ENCODE measurements around the gene ATAD3B.
"Not testable (repeated sequence)": the region's sequence is repeated elsewhere in the genome, so short reads cannot be mapped to it uniquely, and the experiment has no call there.

Gene ATAD3B, protein sequence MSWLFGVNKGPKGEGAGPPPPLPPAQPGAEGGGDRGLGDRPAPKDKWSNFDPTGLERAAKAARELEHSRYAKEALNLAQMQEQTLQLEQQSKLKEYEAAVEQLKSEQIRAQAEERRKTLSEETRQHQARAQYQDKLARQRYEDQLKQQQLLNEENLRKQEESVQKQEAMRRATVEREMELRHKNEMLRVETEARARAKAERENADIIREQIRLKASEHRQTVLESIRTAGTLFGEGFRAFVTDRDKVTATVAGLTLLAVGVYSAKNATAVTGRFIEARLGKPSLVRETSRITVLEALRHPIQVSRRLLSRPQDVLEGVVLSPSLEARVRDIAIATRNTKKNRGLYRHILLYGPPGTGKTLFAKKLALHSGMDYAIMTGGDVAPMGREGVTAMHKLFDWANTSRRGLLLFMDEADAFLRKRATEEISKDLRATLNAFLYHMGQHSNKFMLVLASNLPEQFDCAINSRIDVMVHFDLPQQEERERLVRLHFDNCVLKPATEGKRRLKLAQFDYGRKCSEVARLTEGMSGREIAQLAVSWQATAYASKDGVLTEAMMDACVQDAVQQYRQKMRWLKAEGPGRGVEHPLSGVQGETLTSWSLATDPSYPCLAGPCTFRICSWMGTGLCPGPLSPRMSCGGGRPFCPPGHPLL

DNA sequence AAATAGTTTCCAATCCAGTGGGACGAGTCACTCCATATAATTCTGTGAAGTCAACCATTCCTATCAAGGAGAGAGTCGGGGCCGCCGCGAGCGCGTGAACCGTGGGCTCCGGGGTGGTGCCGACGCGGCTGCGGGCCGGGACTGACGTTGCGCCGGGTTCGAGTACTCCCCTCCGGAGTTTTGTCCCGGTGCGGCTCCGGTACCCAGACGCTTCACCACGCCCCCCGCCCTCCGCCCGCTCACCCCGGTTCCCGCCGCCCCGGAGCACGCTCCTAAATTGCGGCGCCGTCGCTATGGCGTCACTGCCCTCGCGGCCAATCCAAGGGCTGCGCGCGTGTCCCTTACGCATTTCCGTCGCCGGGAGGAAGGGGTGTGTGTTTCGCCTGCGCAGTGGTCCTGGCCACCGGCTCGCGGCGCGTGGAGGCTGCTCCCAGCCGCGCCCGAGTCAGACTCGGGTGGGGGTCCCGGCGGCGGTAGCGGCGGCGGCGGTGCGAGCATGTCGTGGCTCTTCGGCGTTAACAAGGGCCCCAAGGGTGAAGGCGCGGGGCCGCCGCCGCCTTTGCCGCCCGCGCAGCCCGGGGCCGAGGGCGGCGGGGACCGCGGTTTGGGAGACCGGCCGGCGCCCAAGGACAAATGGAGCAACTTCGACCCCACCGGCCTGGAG is at the start of gene ATAD3B:
ATAD3B (plus strand) TSS at position 377 of the 664 bp plus-strand sequence; CDS start at position 497, 120 bp downstream.
- DNase-seq (ENCODE audit: low read depth, low spot score) = peak; percentile 97

DNA sequence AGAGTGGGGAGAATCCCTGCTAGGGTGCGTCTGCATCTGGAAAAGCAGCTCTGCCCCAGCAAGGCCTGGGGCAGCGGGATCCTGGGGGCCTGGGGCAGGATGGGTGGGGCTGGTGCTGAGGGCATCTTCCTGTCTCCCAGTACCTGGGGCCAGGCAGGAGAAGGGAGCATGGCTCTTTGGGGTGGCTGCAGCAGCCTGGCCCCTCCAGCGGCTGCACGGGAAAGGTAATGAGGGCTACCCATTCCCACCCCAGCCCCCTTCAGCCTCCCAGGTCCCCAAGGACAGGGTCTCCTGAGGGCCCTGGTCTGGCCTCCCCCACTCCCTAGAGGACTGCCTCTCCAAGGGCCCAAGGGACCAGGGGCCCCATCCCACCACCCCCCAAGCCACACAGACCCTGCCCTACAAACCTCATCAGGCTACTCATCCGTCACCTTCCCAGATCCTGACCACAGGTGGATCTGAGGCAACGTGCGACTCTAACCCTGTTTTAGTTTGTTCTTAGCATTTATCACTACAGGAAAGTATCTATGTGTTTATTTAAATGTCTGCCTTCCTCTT is 49.6 kb upstream of the ATAD3B start:
- DNase-seq (ENCODE audit: low read depth, low spot score) = no peak

GRCh38 chr1:1422465-1423244 is 48.9 kb upstream of the ATAD3B start:
- peak; percentile 69 for DNase-seq (ENCODE audit: low read depth, low spot score)

- DNase-seq (ENCODE audit: low read depth, low spot score) = no peak
These were observed 48.3 kb upstream of the ATAD3B start for GRCh38 chr1:1423245-1423597.

GRCh38 chr1:1424707-1425106 is 46.9 kb upstream of the ATAD3B start:
- DNase-seq (ENCODE audit: low read depth, low spot score) = no peak

- no peak for DNase-seq (ENCODE audit: low read depth, low spot score)
These were observed 46.2 kb upstream of the ATAD3B start for GRCh38 chr1:1425426-1425752.

GRCh38 chr1:1425753-1426495 is 45.6 kb upstream of the ATAD3B start:
- no peak for DNase-seq (ENCODE audit: low read depth, low spot score)

- no peak for DNase-seq (ENCODE audit: low read depth, low spot score)
These were observed 45.0 kb upstream of the ATAD3B start for GRCh38 chr1:1426496-1427105.

- peak; percentile 52 for DNase-seq (ENCODE audit: low read depth, low spot score)
These were observed 44.3 kb upstream of the ATAD3B start for GRCh38 chr1:1427106-1427819.

- DNase-seq (ENCODE audit: low read depth, low spot score) = no peak
These were observed 43.8 kb upstream of the ATAD3B start for GRCh38 chr1:1427820-1428148.

DNA sequence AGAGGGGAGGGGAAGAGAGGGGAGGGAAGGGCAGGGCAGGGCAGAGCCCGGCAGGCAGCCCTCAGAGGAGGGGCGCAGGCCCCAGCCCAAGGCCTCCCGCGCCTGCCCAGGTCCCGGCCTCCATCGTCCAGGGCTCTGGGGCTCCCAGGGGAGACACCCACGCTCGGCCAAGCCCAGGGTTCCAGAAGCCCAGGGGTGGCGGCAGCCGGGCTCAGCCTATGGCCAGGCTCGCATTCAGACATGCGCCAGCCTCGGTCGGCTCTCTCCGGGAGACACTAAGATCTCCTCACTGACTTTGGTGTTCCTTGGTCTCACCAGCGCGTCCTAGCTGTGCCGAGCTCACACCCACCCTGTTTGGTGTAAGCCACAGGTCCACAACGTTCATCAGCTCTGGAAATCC is 43.4 kb upstream of the ATAD3B start:
- no peak for DNase-seq (ENCODE audit: low read depth, low spot score)

DNA sequence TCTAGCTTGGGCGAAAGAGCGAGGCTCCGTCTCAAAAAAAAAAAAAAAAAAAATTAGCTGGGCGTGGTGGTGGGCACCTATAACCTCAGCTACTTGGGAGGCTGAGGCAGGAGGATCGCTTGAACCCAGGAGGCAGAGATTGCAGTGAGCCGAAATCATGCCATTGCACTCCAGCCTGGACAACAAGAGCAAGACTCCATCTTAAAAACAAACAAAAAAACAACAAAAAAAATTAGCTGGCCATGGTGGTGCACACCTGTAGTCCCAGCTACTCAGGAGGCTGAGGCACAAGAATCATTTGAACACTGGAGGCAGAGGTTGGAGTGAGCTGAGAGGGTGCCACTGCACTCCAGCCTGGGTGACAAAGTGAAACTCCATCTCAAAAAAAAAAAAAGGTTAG is 42.6 kb upstream of the ATAD3B start:
- DNase-seq (ENCODE audit: low read depth, low spot score) = not testable (repeated sequence)

- no peak for DNase-seq (ENCODE audit: low read depth, low spot score)
These were observed 41.9 kb upstream of the ATAD3B start for GRCh38 chr1:1429671-1430073.

- peak; percentile 87 for DNase-seq (ENCODE audit: low read depth, low spot score)
These were observed 41.2 kb upstream of the ATAD3B start for GRCh38 chr1:1430114-1430982.

DNA sequence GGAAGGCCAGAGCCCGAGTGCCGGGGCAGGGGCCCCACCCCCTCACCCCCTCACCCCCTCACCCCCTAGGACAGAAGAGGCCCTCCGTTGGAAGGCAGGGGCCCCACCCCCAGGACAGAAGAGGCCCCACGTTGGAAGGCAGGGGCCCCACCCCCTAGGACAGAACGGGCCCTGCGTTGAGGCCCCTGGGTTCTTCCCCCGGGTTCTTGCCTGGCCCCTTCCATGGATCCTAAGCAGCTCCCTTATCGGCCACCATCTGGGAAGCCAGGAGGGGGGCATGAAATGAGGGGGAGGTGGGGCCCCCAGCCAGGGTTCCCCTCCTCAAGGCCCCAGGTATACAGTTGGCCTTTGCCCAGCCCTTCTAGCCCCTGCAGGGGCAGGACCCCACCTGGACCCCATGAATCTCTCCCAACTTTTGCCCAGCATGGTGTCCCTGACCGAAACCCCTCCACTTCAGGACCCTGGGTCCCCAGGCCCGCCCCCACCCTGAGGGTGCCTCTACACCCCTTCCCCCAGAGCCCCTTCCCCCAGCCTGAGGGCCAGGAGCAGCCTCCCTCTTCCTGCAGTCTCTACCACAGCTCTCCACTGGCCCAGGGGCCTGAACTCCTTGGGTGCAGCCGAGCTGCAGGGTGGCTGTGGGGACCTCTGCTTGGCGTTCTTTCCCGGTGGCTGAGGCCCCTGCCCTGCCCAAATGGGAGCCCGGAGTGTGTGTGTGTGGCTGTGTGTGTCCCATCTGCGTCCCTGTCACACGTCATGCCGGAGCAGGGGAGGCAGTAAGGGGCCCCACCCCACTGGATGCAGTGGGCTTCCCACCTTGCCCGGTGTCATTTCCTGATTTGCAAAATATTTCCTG is 40.3 kb upstream of the ATAD3B start:
- DNase-seq (ENCODE audit: low read depth, low spot score) = no peak

GRCh38 chr1:1431845-1432273 is 39.7 kb upstream of the ATAD3B start:
- DNase-seq (ENCODE audit: low read depth, low spot score) = no peak

DNA sequence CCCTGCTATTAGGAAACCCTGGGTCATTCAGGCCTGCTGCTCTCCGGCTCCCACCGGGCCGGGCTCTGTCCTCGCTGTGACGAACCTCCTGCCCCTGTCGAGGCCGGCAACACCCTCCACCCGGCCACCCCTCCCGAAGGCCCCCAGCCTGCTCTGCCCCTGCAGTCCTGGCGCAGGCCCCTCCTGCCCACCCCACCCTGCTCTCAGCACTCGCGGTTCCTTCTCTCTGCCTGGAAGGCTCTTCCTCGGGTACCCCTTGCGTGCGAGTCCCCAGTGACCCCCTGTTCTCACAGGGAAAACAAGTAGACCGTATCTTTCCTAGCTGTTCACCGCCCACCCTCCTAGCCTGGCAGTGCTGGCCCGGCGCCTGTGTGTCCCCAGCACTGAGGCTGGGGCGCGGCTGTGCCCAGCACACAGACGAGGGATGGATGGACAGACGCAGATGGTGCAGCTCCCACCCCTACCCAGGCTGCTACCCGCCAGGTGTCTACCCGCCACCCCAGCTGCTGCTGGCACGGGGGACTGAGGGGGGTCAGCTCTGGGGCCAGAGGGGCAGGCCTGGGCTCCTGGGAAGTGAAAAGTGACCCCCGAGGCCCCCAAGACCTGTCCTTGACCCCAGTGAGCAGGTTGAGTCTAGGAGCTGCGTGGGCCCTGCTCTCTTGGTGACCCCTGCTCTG is 39.2 kb upstream of the ATAD3B start:
- DNase-seq (ENCODE audit: low read depth, low spot score) = no peak
